HUES6 (cell line): ENCODE measurements around the gene TMC1.
"Not testable (repeated sequence)": the region's sequence is repeated elsewhere in the genome, so short reads cannot be mapped to it uniquely, and the experiment has no call there.

Source experiments
- H3K27ac ChIP-seq: 2 replicates; pipeline ENCODE4 v1.7.0; 2013; ENCODE audit warnings: low read depth, mild to moderate bottlenecking, low read length, inconsistent platforms
- H3K27me3 ChIP-seq: 2 replicates; pipeline ENCODE4 v1.6.1; 2013; ENCODE audit warnings: low read length; ENCODE audit not compliant: control insufficient read depth, insufficient read depth
- H3K36me3 ChIP-seq: 2 replicates; pipeline ENCODE4 v1.6.1; 2013; ENCODE audit warnings: low read length; ENCODE audit not compliant: control insufficient read depth, insufficient read depth
- H3K4me1 ChIP-seq: 2 replicates; pipeline ENCODE4 v1.6.1; 2013; ENCODE audit warnings: low read length; ENCODE audit not compliant: control insufficient read depth, insufficient read depth
- H3K4me3 ChIP-seq: 2 replicates; pipeline ENCODE4 v1.5.1; 2013; ENCODE audit warnings: low read depth, low read length
- H3K9ac ChIP-seq: one replicate; pipeline ENCODE4 v1.6.1; 2013; ENCODE audit warnings: mild to moderate bottlenecking, low read length
- H3K9me3 ChIP-seq: 2 replicates; pipeline ENCODE4 v1.6.1; 2013; ENCODE audit warnings: low read depth, low read length; ENCODE audit not compliant: control insufficient read depth, insufficient read depth

The TMC1 gene

GRCh38 chr9:72844440-72844768, 323.0 kb downstream of the TMC1 start:
- Histone ChIP-seq H3K4me1 (0 out of 2 replicates have a peak, but pooled peaks cover 3% of the 10 kb centered on the region), H3K27me3 (no peaks in the 10 kb centered on the region), H3K36me3 (no peaks in the 10 kb centered on the region), H3K9ac (no peak overlapping the region), H3K9me3 (peaks cover 7% of the 10 kb centered on the region; the same call in 1 of the 2 replicates), H3K4me3 (no peak overlapping the region), H3K27ac (no peak overlapping the region)

- H3K27me3 ChIP-seq, H3K9ac ChIP-seq, H3K27ac ChIP-seq, H3K4me1 ChIP-seq, H3K36me3 ChIP-seq, H3K4me3 ChIP-seq, H3K9me3 ChIP-seq: not testable (repeated sequence)
Measured at GRCh38 chr9:72845052-72845451, 323.6 kb downstream of the TMC1 start.

- not testable (repeated sequence) for H3K36me3 ChIP-seq, H3K27me3 ChIP-seq, H3K4me1 ChIP-seq, H3K27ac ChIP-seq, H3K9ac ChIP-seq, H3K9me3 ChIP-seq, H3K4me3 ChIP-seq
Measured at GRCh38 chr9:72850209-72850608, 328.8 kb downstream of the TMC1 start.

- Histone ChIP-seq H3K4me1 (peaks cover 20% of the 10 kb centered on the region; the same call in 1 of the 2 replicates), H3K9me3 (no peaks in the 10 kb centered on the region), H3K4me3 (no peak overlapping the region), H3K36me3 (no peaks in the 10 kb centered on the region), H3K27me3 (no peaks in the 10 kb centered on the region), H3K9ac (no peak overlapping the region), H3K27ac (no peak overlapping the region)
Measured at GRCh38 chr9:72855321-72855720, 333.9 kb downstream of the TMC1 start.

GRCh38 chr9:72855890-72856523, 334.6 kb downstream of the TMC1 start:
- no peaks in the 10 kb centered on the region for H3K27me3 ChIP-seq
- H3K36me3 ChIP-seq = no peaks in the 10 kb centered on the region
- no peak overlapping the region for H3K27ac ChIP-seq
- peaks cover 20% of the 10 kb centered on the region; the same call in 1 of the 2 replicates for H3K4me1 ChIP-seq
- H3K4me3 ChIP-seq = no peak overlapping the region
- H3K9me3 ChIP-seq = no peaks in the 10 kb centered on the region
- H3K9ac ChIP-seq = no peak overlapping the region

GRCh38 chr9:72856972-72857623, 335.7 kb downstream of the TMC1 start:
- H3K4me1 ChIP-seq = peaks cover 20% of the 10 kb centered on the region; the same call in 1 of the 2 replicates
- H3K9ac ChIP-seq = no peak overlapping the region
- H3K4me3 ChIP-seq = no peak overlapping the region
- H3K27me3 ChIP-seq = no peaks in the 10 kb centered on the region
- no peaks in the 10 kb centered on the region for H3K36me3 ChIP-seq
- H3K9me3 ChIP-seq = no peaks in the 10 kb centered on the region
- H3K27ac ChIP-seq = no peak overlapping the region

- Histone ChIP-seq H3K9ac (no peak overlapping the region), H3K9me3 (no peaks in the 10 kb centered on the region), H3K36me3 (no peaks in the 10 kb centered on the region), H3K27me3 (no peaks in the 10 kb centered on the region), H3K4me3 (no peak overlapping the region), H3K27ac (no peak overlapping the region), H3K4me1 (peaks cover 20% of the 10 kb centered on the region; the same call in 1 of the 2 replicates)
Measured at GRCh38 chr9:72857624-72857996, 336.2 kb downstream of the TMC1 start.

- H3K9ac ChIP-seq = no peak overlapping the region
- H3K36me3 ChIP-seq = no peaks in the 10 kb centered on the region
- H3K4me3 ChIP-seq = no peak overlapping the region
- no peak overlapping the region for H3K27ac ChIP-seq
- no peaks in the 10 kb centered on the region for H3K9me3 ChIP-seq
- H3K4me1 ChIP-seq = peaks cover 20% of the 10 kb centered on the region; the same call in 1 of the 2 replicates
- no peaks in the 10 kb centered on the region for H3K27me3 ChIP-seq
Measured at GRCh38 chr9:72858089-72858912, 336.9 kb downstream of the TMC1 start.

- not testable (repeated sequence) for H3K9me3 ChIP-seq, H3K36me3 ChIP-seq, H3K27ac ChIP-seq, H3K4me1 ChIP-seq, H3K27me3 ChIP-seq, H3K9ac ChIP-seq, H3K4me3 ChIP-seq
Measured at GRCh38 chr9:72862788-72863187, 341.4 kb downstream of the TMC1 start.

- Histone ChIP-seq H3K27me3 (no peaks in the 10 kb centered on the region), H3K4me1 (no peaks in the 10 kb centered on the region; the same call in 1 of the 2 replicates), H3K9me3 (no peaks in the 10 kb centered on the region), H3K36me3 (no peaks in the 10 kb centered on the region), H3K4me3 (no peak overlapping the region), H3K9ac (no peak overlapping the region), H3K27ac (no peak overlapping the region)
Measured at GRCh38 chr9:72863456-72864094, 342.2 kb downstream of the TMC1 start.

- no peaks in the 10 kb centered on the region for H3K27me3 ChIP-seq
- H3K9me3 ChIP-seq = no peaks in the 10 kb centered on the region
- no peak overlapping the region for H3K9ac ChIP-seq
- no peaks in the 10 kb centered on the region for H3K36me3 ChIP-seq
- no peak overlapping the region for H3K4me3 ChIP-seq
- no peaks in the 10 kb centered on the region; the same call in 1 of the 2 replicates for H3K4me1 ChIP-seq
- no peak overlapping the region for H3K27ac ChIP-seq
Measured at GRCh38 chr9:72864327-72864726, 342.9 kb downstream of the TMC1 start.
